Thyroid gland (tissue), 4 donors: ENCODE results near the gene RGL3. TPM values are rescaled to one million over a fixed set of nuclear protein-coding genes. Genes with fewer than 3 reads are reported as not detected.

Experiments
- DNase-seq, 2 donors: peaks; one replicate each; pipeline ENCODE4 v3.0.0-alpha.2; 2019
- H3K27ac ChIP-seq, 3 donors: fragments of 200-600 bp; sonication (generic); 1 replicate in 2 of 3; 2 replicates in 1 of 3; pipeline ENCODE4 v1.5.1; 2016 to 2019; ENCODE audit warnings: mild to moderate bottlenecking in 1 of 3, moderate library complexity in 1 of 3
- H3K27me3 ChIP-seq: fragments of 200-600 bp; sonication (generic); one replicate; pipeline ENCODE4 v1.5.1; 2019
- H3K36me3 ChIP-seq, 2 donors: fragments of 200-600 bp; sonication (generic); one replicate each; pipeline ENCODE4 v1.5.1; 2016 to 2019
- H3K4me1 ChIP-seq, 2 donors: fragments of 200-600 bp; sonication (generic); one replicate each; pipeline ENCODE4 v1.5.1; 2017 to 2019
- H3K4me3 ChIP-seq, 3 donors: fragments of 200-600 bp; sonication (generic); replicated peaks in 1 of 3; 1 replicate in 2 of 3; 2 replicates in 1 of 3; pipeline ENCODE4 v1.5.1; 2016; ENCODE audit warnings: mild to moderate bottlenecking in 1 of 3
- H3K9me3 ChIP-seq: fragments of 200-600 bp; sonication (generic); one replicate; pipeline ENCODE4 v1.5.1; 2017
- POLR2A ChIP-seq, 2 donors: fragments of 450-650 bp; IDR thresholded peaks; one replicate each; pipeline ENCODE4 v1.6.1; 2017; ENCODE audit warnings: antibody characterized with exemption in 2 of 2, mild to moderate bottlenecking in 2 of 2, moderate library complexity in 1 of 2
- WGBS, 2 donors: methylation state at CpG; one replicate each; pipeline ENCODE4 v1.1.5; 2017; 5-methylcytosine and 5-hydroxymethylcytosine counted together
- intact Hi-C: fragments of 100-400 bp; cut with DNase I; formaldehyde crosslinking; loops from one replicate; pipeline ENCODE4 v1.15.1; 2023
- total RNA-seq, 4 donors: library from RNA; depleted of rRNA; stranded (reverse); fragments of >200 nt; gene quantifications; one replicate each; pipeline ENCODE4 v1.2.3, GENCODE V29; 2016
- TF ChIP-seq, protein P1 (sequence below), 6 experiments: fragments of 200-600 bp in 3 of 6; fragments of 450-650 bp in 3 of 6; sonication (generic) in 3 of 6; IDR thresholded peaks; one replicate each; pipeline ENCODE4 v1.5.1; 2016 to 2019; ENCODE audit warnings: antibody characterized with exemption in 6 of 6, mild to moderate bottlenecking in 2 of 6, inconsistent platforms in 1 of 6, moderate library complexity in 1 of 6

RGL3 gene
- total RNA-seq, 4 donors from 2014 or later = 63.4 to 136 (median 101) TPM

- H3K9me3 ChIP-seq = no peaks in the 10 kb centered on the region
- TF ChIP-seq, protein P1, sequence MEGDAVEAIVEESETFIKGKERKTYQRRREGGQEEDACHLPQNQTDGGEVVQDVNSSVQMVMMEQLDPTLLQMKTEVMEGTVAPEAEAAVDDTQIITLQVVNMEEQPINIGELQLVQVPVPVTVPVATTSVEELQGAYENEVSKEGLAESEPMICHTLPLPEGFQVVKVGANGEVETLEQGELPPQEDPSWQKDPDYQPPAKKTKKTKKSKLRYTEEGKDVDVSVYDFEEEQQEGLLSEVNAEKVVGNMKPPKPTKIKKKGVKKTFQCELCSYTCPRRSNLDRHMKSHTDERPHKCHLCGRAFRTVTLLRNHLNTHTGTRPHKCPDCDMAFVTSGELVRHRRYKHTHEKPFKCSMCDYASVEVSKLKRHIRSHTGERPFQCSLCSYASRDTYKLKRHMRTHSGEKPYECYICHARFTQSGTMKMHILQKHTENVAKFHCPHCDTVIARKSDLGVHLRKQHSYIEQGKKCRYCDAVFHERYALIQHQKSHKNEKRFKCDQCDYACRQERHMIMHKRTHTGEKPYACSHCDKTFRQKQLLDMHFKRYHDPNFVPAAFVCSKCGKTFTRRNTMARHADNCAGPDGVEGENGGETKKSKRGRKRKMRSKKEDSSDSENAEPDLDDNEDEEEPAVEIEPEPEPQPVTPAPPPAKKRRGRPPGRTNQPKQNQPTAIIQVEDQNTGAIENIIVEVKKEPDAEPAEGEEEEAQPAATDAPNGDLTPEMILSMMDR (IDR thresholded peaks at IDR 0.05) = no peak
- no peak for TF ChIP-seq POLR2A (IDR thresholded peaks at IDR 0.05)
- H3K4me3 ChIP-seq = no peak overlapping the region
- intact Hi-C loops = no loop called here
- DNase-seq = no peak
- H3K27ac ChIP-seq = no peak overlapping the region
- H3K36me3 ChIP-seq = peaks cover 0 to 5% of the 10 kb centered on the region in 2 donors
- no peaks in the 10 kb centered on the region for H3K27me3 ChIP-seq
- WGBS, 2 donors = 86 to 94% methylated on average over 19 to 23 of the region's 28 CpGs
- peaks cover 0 to 10% of the 10 kb centered on the region in 2 donors for H3K4me1 ChIP-seq
Observed at GRCh38 chr19:11364296-11364904, 54.7 kb downstream of the RGL3 start.

DNA sequence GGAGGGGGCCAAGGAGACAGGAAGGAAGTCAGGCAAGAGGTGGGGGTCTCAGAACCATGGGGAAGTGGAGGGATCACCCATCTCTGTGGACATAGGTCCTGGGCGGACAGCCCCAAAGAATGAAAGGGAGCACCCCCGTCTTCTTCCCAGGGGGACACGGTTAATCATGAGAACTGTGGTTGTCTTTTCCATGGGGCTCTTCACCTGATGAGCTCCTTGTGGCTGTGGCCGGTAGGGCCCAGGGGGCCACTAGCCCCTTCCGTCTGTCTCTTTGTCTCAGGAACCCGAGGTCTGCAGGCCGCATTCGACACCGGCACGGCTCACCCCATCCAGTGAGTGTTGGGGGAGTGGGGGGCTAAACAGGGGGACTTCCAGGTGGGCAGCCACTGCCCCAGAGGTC lies 55.2 kb downstream of the RGL3 start:
- intact Hi-C loops = no loop called here
- Histone ChIP-seq H3K4me3 (no peak overlapping the region), H3K9me3 (no peaks in the 10 kb centered on the region), H3K27me3 (no peaks in the 10 kb centered on the region), H3K27ac (no peak overlapping the region), H3K36me3 (peaks cover 0 to 5% of the 10 kb centered on the region in 2 donors), H3K4me1 (peaks cover 0 to 10% of the 10 kb centered on the region in 2 donors)
- WGBS, 2 donors = 89 to 91% methylated on average over 10 of the region's 10 CpGs
- no peak for DNase-seq
- TF ChIP-seq POLR2A (IDR thresholded peaks at IDR 0.05) = no peak
- TF ChIP-seq, protein P1 (IDR thresholded peaks at IDR 0.05) = no peak

DNA sequence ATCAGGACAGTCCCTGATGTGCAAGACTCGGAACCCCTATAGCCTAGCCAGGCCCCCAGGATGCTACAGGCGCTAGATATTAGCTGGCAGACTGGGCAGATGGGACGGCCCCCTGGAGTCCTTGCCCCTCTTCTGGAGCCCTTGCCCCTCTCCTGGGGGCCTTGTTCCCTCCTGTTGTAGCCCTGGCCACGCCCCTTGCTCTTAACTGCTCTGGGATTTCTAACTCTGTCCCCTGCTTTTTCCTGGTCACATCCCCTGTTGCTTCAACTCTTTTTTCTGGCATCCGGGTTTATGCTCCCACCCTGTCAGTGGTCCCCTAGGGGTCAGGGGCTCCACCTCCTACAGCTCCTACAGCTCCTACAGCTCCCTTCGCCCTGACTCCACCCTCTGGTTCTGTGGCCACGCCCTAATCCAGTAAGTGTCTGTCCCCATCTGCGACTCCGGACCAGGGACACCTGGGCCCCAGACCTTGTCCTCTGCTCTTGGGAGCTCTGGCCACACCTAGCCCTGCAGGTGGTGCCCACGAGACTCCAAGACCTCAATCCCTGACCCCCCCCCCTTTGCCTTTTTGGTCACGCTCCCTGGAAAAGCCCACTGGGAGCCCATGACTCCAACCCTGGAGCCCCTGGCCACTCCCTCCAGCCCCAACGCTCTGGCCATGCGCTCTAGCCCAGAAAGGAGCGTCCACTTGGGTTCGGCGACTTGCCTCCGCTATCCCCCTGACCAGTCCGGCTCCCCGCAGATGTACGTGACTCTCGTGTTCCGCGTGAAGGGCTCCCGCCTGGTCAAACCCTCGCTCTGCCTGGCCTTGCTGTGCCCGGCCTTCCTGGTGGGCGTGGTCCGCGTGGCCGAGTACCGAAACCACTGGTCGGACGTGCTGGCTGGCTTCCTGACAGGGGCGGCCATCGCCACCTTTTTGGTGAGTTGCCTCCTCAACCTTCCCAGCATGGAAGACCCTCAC lies 57.1 kb downstream of the RGL3 start:
- DNase-seq = peak; percentile 25 to 50
- intact Hi-C loops = no loop called here
- Histone ChIP-seq H3K27ac (no peak overlapping the region), H3K9me3 (no peaks in the 10 kb centered on the region), H3K4me1 (peaks cover 0 to 10% of the 10 kb centered on the region in 2 donors), H3K36me3 (peaks cover 0 to 5% of the 10 kb centered on the region in 2 donors), H3K4me3 (no peak overlapping the region), H3K27me3 (no peaks in the 10 kb centered on the region)
- TF ChIP-seq, protein P1 (IDR thresholded peaks at IDR 0.05) = no peak
- no peak for TF ChIP-seq POLR2A (IDR thresholded peaks at IDR 0.05)
- WGBS, 2 donors = 56 to 74% methylated on average over 27 to 34 of the region's 35 CpGs

GRCh38 chr19:11361037-11361770 lies 57.9 kb downstream of the RGL3 start:
- no peaks in the 10 kb centered on the region for H3K9me3 ChIP-seq
- intact Hi-C loops = no loop called here
- peaks cover under 1 to 12% of the 10 kb centered on the region in 2 donors for H3K4me1 ChIP-seq
- H3K27ac ChIP-seq = no peak overlapping the region
- TF ChIP-seq POLR2A (IDR thresholded peaks at IDR 0.05) = no peak
- TF ChIP-seq, protein P1 (IDR thresholded peaks at IDR 0.05) = no peak
- DNase-seq = peak; percentile 85 to 87
- no peak overlapping the region for H3K4me3 ChIP-seq
- H3K27me3 ChIP-seq = no peaks in the 10 kb centered on the region
- H3K36me3 ChIP-seq = peaks cover 0 to 5% of the 10 kb centered on the region in 2 donors
- 23 to 63% methylated on average over 6 to 22 of the region's 43 CpGs for WGBS, 2 donors
